HepG2 (cell line): ENCODE data around the gene ELN. TPM values are rescaled to one million over a fixed set of nuclear protein-coding genes. Genes with fewer than 3 reads are reported as not detected.

Experiments used
- FOSL2 ChIP-seq: sonication (generic); formaldehyde crosslinking; IDR thresholded peaks from 2 replicates; pipeline ENCODE4 v1.4.0; 2020; ENCODE audit warnings: missing genetic modification reagents
- HDAC2 ChIP-seq: sonication (generic); formaldehyde crosslinking; IDR thresholded peaks from 2 replicates; pipeline ENCODE4 v1.4.0; 2020; ENCODE audit warnings: missing genetic modification reagents
- RARA ChIP-seq: IDR thresholded peaks from 2 replicates; pipeline ENCODE4 v1.6.1; 2016; ENCODE audit warnings: missing genetic modification reagents, missing compliant biosample characterization
- SALL1 ChIP-seq: sonication (generic); formaldehyde crosslinking; IDR thresholded peaks from 2 replicates; pipeline ENCODE4 v1.8.0; 2022; ENCODE audit warnings: mild to moderate bottlenecking, missing genetic modification reagents
- TBX3 ChIP-seq: fragments of 450-650 bp; IDR thresholded peaks from 2 replicates; pipeline ENCODE4 v1.6.1; 2017; ENCODE audit warnings: antibody characterized with exemption, mild to moderate bottlenecking, inconsistent platforms, borderline replicate concordance
- ZNF326 ChIP-seq: sonication (generic); formaldehyde crosslinking; IDR thresholded peaks from 2 replicates; pipeline ENCODE4 v1.4.0; 2020; ENCODE audit warnings: missing genetic modification reagents, borderline replicate concordance
- ZSCAN31 ChIP-seq: sonication (generic); formaldehyde crosslinking; IDR thresholded peaks from 2 replicates; pipeline ENCODE4 v1.5.0; 2020; ENCODE audit warnings: low read depth, mild to moderate bottlenecking, missing genetic modification reagents
- polyA plus RNA-seq, 8 experiments: library from polyadenylated mRNA; depleted of rRNA in 3 of 8; stranded (reverse) in 7 of 8; unstranded in 1 of 8; fragments of >200 nt; fragmentation: Illumina TruSeq in 4 of 8; extraction: Trizol in 4 of 8; gene quantifications; 2 replicates each; pipeline versions ENCODE4 v1.2.1 to v1.2.3, GENCODE V29; 2011 to 2016; ENCODE audit warnings: low read depth in 4 of 8, missing spikeins in 1 of 8, mixed read lengths in 1 of 8; ENCODE audit not compliant: insufficient read depth in 1 of 8
- total RNA-seq, 5 experiments: library from RNA; depleted of rRNA; stranded (reverse); fragments of >200 nt; fragmentation: Illumina TruSeq; extraction: Trizol; gene quantifications; 2 replicates each; pipeline ENCODE4 v1.2.3, GENCODE V29; 2016; ENCODE audit warnings: low read depth in 1 of 5
- TF ChIP-seq, protein P1 (sequence below): sonication (generic); formaldehyde crosslinking; IDR thresholded peaks from 2 replicates; pipeline ENCODE4 v1.4.0; 2020; ENCODE audit warnings: mild to moderate bottlenecking, missing genetic modification reagents
- TF ChIP-seq, protein P2 (sequence below), 2 experiments: fragments of 450-650 bp in 1 of 2; sonication (generic) in 1 of 2; formaldehyde crosslinking in 1 of 2; IDR thresholded peaks; 2 replicates each; pipeline versions ENCODE4 v1.6.1 to v1.8.0; 2016 to 2022; ENCODE audit warnings: antibody characterized with exemption in 1 of 2, mild to moderate bottlenecking in 1 of 2, missing genetic modification reagents in 1 of 2
- TF ChIP-seq, protein P3 (sequence below): sonication (generic); formaldehyde crosslinking; IDR thresholded peaks from 2 replicates; pipeline ENCODE4 v1.4.0; 2020; ENCODE audit warnings: mild to moderate bottlenecking, missing genetic modification reagents
- TF ChIP-seq, protein P4 (sequence below): sonication (generic); formaldehyde crosslinking; IDR thresholded peaks from 2 replicates; pipeline ENCODE4 v1.4.0; 2020; ENCODE audit warnings: missing genetic modification reagents, low read depth, mild to moderate bottlenecking, borderline replicate concordance
- TF ChIP-seq, protein P5 (sequence below): sonication (generic); formaldehyde crosslinking; IDR thresholded peaks from 2 replicates; pipeline ENCODE4 v1.9.0; 2021; ENCODE audit warnings: missing genetic modification reagents, mild to moderate bottlenecking, borderline replicate concordance
- TF ChIP-seq, protein P6 (sequence below): sonication (generic); formaldehyde crosslinking; IDR thresholded peaks from 2 replicates; pipeline ENCODE4 v1.4.0; 2020; ENCODE audit warnings: missing genetic modification reagents, borderline replicate concordance

The ELN gene
- total and polyA plus RNA-seq, 2 of the 13 experiments (the other 11 are each of a cell fraction or from before 2014, with no cell fraction given): 0.15 to 0.37 TPM

DNA sequence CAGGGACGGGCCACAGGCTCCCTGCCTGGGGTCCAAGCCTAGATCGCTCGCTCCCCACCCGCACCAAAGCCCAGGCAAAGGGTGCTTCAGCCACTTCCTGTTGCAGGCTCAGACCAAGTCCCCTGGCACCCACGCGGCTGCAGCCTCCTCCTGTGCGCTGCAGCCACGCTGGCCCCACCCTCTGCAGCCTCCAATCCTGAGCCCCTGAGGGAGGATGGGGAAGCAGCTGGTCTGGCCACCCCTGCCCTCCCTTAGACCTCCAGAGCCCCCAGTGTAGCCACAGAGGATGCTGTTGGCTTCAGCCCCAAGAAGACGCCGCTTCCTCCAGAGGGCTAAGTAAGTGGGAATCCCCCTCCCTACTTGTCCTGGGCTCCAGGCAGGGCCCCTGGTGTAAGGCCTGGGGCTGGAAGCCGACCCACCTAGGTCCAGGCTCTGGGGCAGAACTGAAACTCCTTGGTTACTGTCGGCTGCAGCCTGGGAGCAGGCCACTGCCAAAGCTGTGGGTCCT, 65.0 kb downstream of the ELN start (continued):
- TF ChIP-seq, protein P1, sequence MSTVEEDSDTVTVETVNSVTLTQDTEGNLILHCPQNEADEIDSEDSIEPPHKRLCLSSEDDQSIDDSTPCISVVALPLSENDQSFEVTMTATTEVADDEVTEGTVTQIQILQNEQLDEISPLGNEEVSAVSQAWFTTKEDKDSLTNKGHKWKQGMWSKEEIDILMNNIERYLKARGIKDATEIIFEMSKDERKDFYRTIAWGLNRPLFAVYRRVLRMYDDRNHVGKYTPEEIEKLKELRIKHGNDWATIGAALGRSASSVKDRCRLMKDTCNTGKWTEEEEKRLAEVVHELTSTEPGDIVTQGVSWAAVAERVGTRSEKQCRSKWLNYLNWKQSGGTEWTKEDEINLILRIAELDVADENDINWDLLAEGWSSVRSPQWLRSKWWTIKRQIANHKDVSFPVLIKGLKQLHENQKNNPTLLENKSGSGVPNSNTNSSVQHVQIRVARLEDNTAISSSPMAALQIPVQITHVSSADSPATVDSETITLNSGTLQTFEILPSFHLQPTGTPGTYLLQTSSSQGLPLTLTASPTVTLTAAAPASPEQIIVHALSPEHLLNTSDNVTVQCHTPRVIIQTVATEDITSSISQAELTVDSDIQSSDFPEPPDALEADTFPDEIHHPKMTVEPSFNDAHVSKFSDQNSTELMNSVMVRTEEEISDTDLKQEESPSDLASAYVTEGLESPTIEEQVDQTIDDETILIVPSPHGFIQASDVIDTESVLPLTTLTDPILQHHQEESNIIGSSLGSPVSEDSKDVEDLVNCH: no peak
- TF ChIP-seq RARA (no peak), ZNF326 (no peak), HDAC2 (CRISPR knock-in tag) (no peak), ZSCAN31 (CRISPR knock-in tag) (no peak), TBX3 (no peak), FOSL2 (CRISPR knock-in tag) (no peak), SALL1 (CRISPR knock-in tag) (no peak)
- TF ChIP-seq, protein P2, sequence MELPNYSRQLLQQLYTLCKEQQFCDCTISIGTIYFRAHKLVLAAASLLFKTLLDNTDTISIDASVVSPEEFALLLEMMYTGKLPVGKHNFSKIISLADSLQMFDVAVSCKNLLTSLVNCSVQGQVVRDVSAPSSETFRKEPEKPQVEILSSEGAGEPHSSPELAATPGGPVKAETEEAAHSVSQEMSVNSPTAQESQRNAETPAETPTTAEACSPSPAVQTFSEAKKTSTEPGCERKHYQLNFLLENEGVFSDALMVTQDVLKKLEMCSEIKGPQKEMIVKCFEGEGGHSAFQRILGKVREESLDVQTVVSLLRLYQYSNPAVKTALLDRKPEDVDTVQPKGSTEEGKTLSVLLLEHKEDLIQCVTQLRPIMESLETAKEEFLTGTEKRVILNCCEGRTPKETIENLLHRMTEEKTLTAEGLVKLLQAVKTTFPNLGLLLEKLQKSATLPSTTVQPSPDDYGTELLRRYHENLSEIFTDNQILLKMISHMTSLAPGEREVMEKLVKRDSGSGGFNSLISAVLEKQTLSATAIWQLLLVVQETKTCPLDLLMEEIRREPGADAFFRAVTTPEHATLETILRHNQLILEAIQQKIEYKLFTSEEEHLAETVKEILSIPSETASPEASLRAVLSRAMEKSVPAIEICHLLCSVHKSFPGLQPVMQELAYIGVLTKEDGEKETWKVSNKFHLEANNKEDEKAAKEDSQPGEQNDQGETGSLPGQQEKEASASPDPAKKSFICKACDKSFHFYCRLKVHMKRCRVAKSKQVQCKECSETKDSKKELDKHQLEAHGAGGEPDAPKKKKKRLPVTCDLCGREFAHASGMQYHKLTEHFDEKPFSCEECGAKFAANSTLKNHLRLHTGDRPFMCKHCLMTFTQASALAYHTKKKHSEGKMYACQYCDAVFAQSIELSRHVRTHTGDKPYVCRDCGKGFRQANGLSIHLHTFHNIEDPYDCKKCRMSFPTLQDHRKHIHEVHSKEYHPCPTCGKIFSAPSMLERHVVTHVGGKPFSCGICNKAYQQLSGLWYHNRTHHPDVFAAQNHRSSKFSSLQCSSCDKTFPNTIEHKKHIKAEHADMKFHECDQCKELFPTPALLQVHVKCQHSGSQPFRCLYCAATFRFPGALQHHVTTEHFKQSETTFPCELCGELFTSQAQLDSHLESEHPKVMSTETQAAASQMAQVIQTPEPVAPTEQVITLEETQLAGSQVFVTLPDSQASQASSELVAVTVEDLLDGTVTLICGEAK (IDR thresholded peaks at IDR 0.05): no peak
- TF ChIP-seq, protein P2 (CRISPR knock-in tag; IDR thresholded peaks at IDR 0.05): no peak
- TF ChIP-seq, protein P3, sequence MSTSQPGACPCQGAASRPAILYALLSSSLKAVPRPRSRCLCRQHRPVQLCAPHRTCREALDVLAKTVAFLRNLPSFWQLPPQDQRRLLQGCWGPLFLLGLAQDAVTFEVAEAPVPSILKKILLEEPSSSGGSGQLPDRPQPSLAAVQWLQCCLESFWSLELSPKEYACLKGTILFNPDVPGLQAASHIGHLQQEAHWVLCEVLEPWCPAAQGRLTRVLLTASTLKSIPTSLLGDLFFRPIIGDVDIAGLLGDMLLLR (CRISPR knock-in tag): no peak
- TF ChIP-seq, protein P4, sequence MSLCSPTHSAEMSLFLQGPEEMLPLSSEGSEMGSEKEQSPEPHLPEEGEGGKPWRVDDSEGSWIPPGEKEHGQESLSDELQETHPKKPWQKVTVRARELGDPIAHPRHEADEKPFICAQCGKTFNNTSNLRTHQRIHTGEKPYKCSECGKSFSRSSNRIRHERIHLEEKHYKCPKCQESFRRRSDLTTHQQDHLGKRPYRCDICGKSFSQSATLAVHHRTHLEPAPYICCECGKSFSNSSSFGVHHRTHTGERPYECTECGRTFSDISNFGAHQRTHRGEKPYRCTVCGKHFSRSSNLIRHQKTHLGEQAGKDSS (CRISPR knock-in tag): no peak
- TF ChIP-seq, protein P5, sequence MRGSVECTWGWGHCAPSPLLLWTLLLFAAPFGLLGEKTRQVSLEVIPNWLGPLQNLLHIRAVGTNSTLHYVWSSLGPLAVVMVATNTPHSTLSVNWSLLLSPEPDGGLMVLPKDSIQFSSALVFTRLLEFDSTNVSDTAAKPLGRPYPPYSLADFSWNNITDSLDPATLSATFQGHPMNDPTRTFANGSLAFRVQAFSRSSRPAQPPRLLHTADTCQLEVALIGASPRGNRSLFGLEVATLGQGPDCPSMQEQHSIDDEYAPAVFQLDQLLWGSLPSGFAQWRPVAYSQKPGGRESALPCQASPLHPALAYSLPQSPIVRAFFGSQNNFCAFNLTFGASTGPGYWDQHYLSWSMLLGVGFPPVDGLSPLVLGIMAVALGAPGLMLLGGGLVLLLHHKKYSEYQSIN (CRISPR knock-in tag): no peak
- TF ChIP-seq, protein P6, sequence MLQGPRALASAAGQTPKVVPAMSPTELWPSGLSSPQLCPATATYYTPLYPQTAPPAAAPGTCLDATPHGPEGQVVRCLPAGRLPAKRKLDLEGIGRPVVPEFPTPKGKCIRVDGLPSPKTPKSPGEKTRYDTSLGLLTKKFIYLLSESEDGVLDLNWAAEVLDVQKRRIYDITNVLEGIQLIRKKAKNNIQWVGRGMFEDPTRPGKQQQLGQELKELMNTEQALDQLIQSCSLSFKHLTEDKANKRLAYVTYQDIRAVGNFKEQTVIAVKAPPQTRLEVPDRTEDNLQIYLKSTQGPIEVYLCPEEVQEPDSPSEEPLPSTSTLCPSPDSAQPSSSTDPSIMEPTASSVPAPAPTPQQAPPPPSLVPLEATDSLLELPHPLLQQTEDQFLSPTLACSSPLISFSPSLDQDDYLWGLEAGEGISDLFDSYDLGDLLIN (CRISPR knock-in tag): no peak
